Omental fat pad (tissue), 4 donors: ENCODE results near the gene TP53RK. TPM values are rescaled to one million over a fixed set of nuclear protein-coding genes. Genes with fewer than 3 reads are reported as not detected.

Source experiments
- ATAC-seq: fragments of 150-250 bp; one replicate; pipeline ENCODE4 v1.9.1; 2016; ENCODE audit warnings: mild to moderate bottlenecking, moderate library complexity; ENCODE audit not compliant: low FRiP score
- DNase-seq: peaks from one replicate; pipeline ENCODE4 v3.0.0-alpha.2; 2019; ENCODE audit warnings: low spot score
- CTCF ChIP-seq, 3 donors: fragments of 450-650 bp; IDR thresholded peaks; one replicate each; pipeline ENCODE4 v1.5.1; 2016 to 2017; ENCODE audit warnings: antibody characterized with exemption in 3 of 3, mild to moderate bottlenecking in 3 of 3, moderate library complexity in 2 of 3
- total RNA-seq, 4 donors: library from RNA; depleted of rRNA; stranded (reverse); fragments of >200 nt; gene quantifications; one replicate each; pipeline ENCODE4 v1.1.0, GENCODE V29; 2016

The TP53RK gene
- total RNA-seq, 4 donors from 2014 or later: 14.2 to 26.2 (median 15.7) TPM

GRCh38 chr20:46706242-46706641 lies 17.0 kb upstream of the TP53RK start:
- ATAC-seq (no peak), DNase-seq (no peak)
- TF ChIP-seq CTCF (IDR thresholded peaks at IDR 0.05): no peak

GRCh38 chr20:46705378-46705729 lies 16.1 kb upstream of the TP53RK start:
- ATAC-seq (no peak), DNase-seq (no peak)
- TF ChIP-seq CTCF (IDR thresholded peaks at IDR 0.05): no peak

- no peak for DNase-seq
- no peak for TF ChIP-seq CTCF (IDR thresholded peaks at IDR 0.05)
- ATAC-seq: no peak
Observed at GRCh38 chr20:46704714-46705377, 15.6 kb upstream of the TP53RK start.

GRCh38 chr20:46703435-46703834 lies 14.2 kb upstream of the TP53RK start:
- no peak for TF ChIP-seq CTCF (IDR thresholded peaks at IDR 0.05)
- no peak for ATAC-seq

GRCh38 chr20:46702447-46703203 lies 13.4 kb upstream of the TP53RK start:
- no peak for TF ChIP-seq CTCF (IDR thresholded peaks at IDR 0.05)

More at GRCh38 chr20:46703435-46703834, 14.2 kb upstream of the TP53RK start:
- no peak for DNase-seq

GRCh38 chr20:46701986-46702385 lies 12.7 kb upstream of the TP53RK start:
- no peak for ATAC-seq
- no peak for DNase-seq
- TF ChIP-seq CTCF (IDR thresholded peaks at IDR 0.05): no peak

More at GRCh38 chr20:46702447-46703203, 13.4 kb upstream of the TP53RK start:
- DNase-seq: no peak
- no peak for ATAC-seq

GRCh38 chr20:46701556-46701955 lies 12.3 kb upstream of the TP53RK start:
- no peak for TF ChIP-seq CTCF (IDR thresholded peaks at IDR 0.05)
- DNase-seq (no peak), ATAC-seq (no peak)
